CD4-positive, alpha-beta T cell treated with Interleukin-10 for 1 hour (primary cell): ENCODE measurements around the gene CEP89.
"Not testable (repeated sequence)": the region's sequence is repeated elsewhere in the genome, so short reads cannot be mapped to it uniquely, and the experiment has no call there.

Source experiments
- DNase-seq: peaks from one replicate; pipeline ENCODE4 v3.0.0-alpha.2; 2020

Gene CEP89

GRCh38 chr19:32890841-32891240 is 80.9 kb downstream of the CEP89 start:
- no peak for DNase-seq

- no peak for DNase-seq
These were observed 81.4 kb downstream of the CEP89 start for GRCh38 chr19:32890326-32890725.

GRCh38 chr19:32889137-32889934 is 82.4 kb downstream of the CEP89 start:
- DNase-seq, result no peak

DNA sequence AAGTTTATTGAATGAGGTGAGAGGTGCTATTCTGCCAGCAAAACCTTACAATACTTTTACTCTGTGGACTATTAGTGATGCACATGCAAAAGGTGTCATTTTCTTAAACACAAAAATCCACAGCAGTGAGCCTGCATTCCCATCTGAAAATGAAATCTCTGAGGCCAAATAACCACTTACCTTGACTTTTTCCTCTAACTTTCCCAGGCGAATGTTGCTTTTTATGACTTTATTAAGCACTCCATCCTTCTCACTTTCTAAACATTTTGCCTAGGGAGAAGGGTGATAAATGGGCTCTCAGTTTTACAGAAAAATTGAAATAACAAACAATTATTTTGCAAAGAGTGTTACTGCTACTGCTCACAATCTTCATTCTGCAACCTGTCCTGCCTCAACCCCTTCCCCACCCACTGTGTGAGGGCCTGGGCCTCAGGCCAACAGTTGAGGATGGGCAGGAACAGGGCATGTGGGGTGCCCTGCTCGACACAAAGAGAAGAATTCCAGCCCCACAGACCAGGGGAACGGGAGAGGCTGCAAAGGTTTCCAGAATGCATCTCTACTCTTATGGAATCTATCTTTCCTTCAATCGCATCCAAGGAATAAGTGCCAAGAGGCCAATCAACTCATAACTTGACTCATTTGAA is 84.1 kb downstream of the CEP89 start:
- DNase-seq, result no peak

- no peak for DNase-seq
These were observed 85.5 kb downstream of the CEP89 start for GRCh38 chr19:32886241-32886640.

DNA sequence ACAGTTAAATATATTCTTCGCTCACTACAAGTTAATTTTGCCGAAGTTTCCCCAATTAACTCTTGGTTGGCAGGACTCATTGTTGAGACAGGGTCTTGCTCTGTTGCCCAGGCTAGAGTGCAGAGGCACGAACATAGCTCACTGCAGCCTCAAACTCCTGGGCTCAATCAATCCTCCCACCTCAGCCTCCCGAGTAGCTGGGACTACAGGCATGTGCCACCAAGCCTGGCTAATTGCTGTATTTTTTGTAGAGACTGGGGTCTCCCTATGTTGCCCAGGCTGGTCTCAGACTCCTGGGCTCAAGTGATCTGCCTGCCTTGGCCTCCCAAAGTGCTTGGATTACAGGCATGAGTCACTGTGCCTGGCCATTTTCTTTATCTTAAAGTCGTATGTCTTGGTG is 86.5 kb downstream of the CEP89 start:
- not testable (repeated sequence) for DNase-seq

DNA sequence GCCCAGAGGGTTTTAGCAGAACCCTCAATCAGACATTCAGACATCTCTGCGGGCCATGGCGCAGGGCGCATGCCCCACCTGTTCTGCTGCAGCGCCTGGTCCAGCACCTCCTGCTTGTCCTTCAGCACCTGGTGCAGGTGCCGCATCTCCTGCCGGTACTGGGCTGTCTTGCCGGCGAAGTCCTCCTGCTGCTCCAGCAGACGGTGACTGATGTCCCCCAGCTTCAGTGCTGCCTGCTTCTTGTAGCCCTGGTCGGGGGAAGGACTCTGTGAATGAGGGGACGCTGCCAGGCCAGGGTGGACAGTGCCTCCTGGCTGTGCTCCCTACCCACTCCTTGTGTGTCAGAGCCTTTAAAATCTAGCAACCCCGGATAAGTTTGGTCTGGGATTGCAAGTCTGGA is 90.0 kb downstream of the CEP89 start:
- DNase-seq, result no peak

DNA sequence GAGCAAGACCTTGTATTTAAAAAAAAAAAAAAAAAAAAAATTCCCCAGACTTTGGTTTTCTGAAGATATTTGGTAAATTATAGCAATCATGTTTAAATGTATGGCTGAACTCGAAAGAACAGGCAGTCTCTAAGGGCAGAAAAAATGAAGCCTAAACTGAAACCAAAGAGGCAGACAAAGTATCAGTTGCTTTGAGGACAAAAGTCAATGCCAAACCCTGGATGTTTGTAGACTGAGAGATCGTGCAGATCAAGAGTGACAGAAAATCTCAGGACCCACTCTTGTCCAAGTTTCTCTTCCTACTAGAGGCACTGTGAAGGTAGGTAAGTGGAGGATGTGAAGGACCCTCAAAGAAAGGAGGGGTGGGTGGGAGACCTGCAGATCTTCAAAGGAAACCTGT is 91.1 kb downstream of the CEP89 start:
- no peak for DNase-seq

DNA sequence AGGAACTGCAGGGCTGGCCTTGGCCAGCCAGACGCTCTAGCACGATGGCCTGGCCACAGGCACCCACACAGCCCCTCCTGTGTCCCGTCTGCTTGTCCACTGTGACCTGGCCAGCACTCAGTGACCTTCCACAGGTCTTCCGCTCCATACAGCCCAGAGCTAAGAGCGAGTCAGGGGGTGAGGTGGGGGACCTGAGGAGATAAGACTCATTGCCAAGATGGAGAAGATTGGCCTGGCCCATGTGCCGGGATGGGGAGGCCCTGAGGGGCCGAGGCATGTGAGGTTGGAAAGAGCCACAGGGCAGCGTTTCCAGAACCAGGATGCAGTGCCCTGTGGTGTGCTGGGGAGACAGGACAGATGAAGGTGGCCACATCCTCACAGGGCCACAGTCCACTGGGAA is 92.0 kb downstream of the CEP89 start:
- DNase-seq, result no peak

GRCh38 chr19:32878988-32879387 is 92.8 kb downstream of the CEP89 start:
- no peak for DNase-seq

DNA sequence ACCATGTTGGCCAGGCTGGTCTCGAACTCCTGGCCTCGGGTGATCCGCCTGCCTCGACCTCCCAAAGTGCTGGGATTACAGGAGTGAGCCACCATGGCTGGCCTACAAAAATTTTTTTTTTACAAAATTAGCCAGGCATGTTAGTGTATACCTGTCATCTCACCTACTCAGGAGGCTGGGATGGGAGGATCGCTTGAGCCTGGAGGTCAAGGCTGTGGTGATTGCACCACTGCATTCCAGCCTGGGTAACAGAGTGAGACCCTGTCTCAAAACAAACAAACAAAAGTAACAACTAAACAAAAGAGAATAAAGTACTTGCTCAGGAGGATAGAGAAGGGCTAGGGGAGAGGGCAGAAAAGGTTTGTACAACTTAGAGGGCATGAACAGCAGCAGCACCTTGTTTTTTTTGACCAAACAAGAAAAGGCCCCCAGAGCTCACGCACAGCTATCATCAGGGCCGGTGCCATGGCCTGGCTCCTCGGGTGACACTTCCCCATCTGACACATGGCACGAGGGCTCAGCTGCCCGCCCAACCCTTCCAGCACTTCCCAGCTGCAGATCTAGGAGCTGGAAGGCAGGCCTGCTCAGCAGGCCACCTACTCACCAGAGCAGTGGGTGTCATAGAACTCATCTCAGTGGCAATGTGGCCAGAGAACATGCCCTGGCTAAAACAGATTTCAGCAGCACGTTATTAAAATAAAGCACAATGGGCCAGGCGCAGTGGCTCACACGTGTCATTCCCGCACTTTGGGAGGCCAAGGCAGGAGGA is 93.6 kb downstream of the CEP89 start:
- DNase-seq, result no peak

- DNase-seq, result no peak
These were observed 94.3 kb downstream of the CEP89 start for GRCh38 chr19:32877323-32877912.

GRCh38 chr19:32876919-32877285 is 94.9 kb downstream of the CEP89 start:
- no peak for DNase-seq

DNA sequence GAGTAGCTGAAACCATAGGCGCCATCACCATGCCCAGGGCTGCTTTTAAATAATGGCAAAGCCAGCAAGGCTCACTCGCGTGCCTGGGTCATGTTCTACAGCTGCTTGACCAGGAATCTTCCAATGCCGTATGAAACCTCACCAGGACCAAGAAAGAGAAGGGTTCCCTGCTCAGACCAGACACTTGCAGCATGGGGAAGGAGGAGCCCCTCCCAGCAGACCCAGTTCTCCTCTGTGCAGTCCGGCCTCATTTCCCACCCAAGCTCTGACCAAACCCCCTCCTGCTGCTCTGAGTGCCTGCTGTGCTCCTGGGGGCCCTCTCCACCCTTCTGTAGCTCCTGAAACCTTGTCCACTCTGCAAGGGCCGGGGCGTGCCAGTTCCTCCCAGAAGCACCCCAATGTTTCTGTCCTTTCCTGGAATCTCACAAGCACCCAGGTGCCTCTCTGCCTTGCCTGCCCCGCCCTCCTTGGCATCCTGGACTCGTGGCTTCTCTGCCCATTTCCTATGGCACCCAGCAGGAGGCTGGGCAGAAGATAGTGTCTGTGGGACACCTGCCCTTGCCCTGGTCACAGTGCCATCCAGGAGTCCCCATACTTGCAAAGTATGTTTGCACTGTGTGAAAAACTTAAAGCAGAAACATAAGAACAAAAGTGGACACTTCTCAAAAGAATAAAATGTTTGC is 95.4 kb downstream of the CEP89 start:
- DNase-seq, result no peak

- no peak for DNase-seq
These were observed 96.3 kb downstream of the CEP89 start for GRCh38 chr19:32875428-32875827.

DNA sequence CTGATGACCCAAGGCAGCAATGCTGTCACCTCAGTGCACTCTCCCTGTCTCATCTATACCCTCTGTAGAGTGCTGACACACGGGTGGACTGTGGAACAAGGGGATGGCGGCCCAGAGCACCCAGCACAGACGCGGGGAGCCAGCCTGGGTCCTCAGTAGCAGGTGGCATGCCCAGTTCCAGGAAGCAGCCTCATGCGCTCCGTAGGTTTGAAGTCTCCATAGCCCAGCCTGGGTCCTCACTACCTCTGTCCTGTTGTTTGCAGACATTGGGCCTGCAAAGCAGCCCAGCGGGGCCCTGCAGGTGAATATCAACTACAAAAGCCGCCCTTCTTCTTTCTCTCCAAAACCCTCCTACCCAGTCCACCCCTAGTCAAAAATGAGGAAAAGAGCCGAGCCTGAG is 97.2 kb downstream of the CEP89 start:
- DNase-seq, result no peak

DNA sequence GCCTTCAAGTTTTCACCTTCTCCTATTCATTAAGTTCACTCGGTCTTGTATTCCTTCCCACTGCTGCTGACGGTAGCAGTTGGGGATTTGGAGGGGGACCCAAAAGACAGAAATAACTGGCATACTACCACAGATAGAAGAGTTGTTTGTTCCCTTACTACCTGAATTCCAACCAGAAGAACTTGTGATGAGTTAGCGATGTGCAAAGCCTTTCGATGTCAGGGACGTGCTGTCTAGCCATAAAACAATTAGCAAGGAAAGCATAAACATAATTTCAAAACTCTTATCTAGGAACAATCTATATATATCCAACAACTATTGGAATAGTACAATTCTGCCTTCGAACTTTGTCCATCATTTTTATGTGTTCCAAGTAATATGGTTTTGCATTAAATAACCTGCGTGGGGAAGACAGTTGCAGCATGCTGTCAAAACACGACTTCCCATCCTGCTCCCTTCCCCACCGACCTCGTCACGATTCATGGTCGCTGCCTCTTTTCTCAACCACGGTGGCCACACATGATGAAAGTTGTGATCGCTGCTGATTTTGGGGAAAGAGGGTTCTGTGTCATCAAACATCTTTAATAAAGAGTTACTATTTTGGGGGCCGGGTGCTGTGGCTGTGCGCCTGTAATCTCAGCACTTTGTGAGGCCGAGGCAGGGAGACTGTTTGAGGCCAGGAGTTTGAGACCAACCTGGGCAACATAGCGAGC is 98.4 kb downstream of the CEP89 start:
- DNase-seq, result no peak

GRCh38 chr19:32872391-32872790 is 99.4 kb downstream of the CEP89 start:
- no peak for DNase-seq

- no peak for DNase-seq
These were observed 100.7 kb downstream of the CEP89 start for GRCh38 chr19:32870981-32871451.

DNA sequence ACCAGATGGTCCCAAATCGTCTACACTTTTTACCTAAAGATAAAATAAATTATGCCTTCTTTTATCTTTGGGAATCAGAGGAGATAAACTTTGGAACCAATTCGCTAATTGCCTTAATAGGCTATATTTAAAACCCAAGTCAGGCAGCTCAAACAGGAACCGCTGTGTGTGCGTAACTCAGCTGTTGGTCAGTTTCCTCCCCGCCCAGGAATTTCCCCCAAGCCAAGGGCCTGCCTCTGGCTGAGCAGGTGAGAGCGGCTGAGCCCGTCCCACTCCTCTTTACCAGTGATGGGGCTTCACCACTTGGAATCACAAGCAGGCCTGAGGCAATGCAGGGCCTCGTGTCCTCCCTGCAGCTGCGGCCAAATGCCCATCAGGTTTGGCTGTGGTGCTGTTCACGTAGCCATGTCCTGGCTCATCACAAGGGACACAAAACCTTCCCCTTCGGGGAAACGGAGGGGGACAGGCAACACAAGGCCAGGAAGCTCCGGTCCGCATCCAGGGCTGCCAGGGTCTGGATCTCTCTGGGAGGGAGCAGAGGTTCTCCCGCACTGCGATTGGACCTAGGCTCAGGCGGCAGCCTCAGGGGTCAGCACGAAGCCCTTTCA is 101.7 kb downstream of the CEP89 start:
- no peak for DNase-seq

DNA sequence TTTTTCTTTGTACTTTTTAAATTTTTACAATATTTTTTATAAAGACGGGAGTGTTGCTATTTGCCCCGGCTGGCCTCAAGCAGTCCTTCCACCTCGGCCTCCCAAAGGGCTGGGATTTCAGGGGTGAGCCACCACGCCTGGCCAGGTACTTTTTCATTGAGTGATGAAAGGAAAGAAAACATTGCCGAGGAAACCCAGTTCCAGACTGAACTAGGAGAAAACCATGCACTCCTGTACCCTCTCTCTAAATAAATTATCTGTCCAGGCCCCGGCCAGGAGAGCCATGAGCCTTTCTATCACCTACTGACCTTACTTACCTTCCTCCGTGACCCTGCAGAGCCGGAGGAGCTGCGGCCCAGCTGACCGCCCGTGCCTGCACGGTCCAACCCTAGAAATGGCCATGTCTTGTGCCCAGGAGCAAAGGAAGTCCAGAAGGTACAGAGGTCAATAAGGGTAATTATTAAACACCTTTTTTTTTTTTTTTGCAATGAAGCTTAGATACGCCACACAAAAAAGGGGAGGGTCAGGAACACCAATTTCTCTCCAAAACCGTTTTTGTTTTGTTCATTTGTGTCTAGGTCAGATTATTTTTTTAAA is 102.3 kb downstream of the CEP89 start, which contains the start of gene SLC7A9:
SLC7A9 (minus strand) TSS at position 399 of the 597 bp plus-strand sequence. CDS start 1,233 bp downstream, outside the sequence.
- no peak for DNase-seq
